GM12878 (cell line): ENCODE measurements around the gene EPN3.

Source experiments
- BCL3 ChIP-seq: IDR thresholded peaks from 2 replicates; pipeline ENCODE4 v1.6.1; 2011; ENCODE audit warnings: borderline replicate concordance, low read depth, mild to moderate bottlenecking, moderate library complexity, low read length; ENCODE audit not compliant: insufficient read depth, poor library complexity, severe bottlenecking
- CTCF ChIP-seq, 3 experiments: IDR thresholded peaks in 2 of 3; conservative IDR thresholded peaks in 1 of 3; 2 replicates each; pipeline ENCODE4 v1.5.1; 2011; ENCODE audit warnings: low read depth in 3 of 3, low read length in 3 of 3, mild to moderate bottlenecking in 3 of 3, control low read depth in 2 of 3, moderate library complexity in 2 of 3, inconsistent platforms in 1 of 3, mixed read lengths in 1 of 3; ENCODE audit not compliant: control insufficient read depth in 2 of 3, insufficient read depth in 1 of 3; ENCODE audit errors: extremely low read depth in 1 of 3
- MXI1 ChIP-seq: fragments of 150-350 bp; IDR thresholded peaks from 2 replicates; pipeline ENCODE4 v1.6.1; 2011; ENCODE audit warnings: low read depth, mild to moderate bottlenecking, inconsistent platforms, low read length, improper control_type of control experiment
- RCOR1 ChIP-seq: conservative IDR thresholded peaks from 2 replicates; pipeline ENCODE4 v1.6.1; 2012; ENCODE audit warnings: low read depth, low read length, improper control_type of control experiment
- REST ChIP-seq: IDR thresholded peaks from 2 replicates; pipeline ENCODE4 v1.6.1; 2012; ENCODE audit warnings: mild to moderate bottlenecking, low read depth, low read length

- TF ChIP-seq BCL3 (no peak), RCOR1 (no peak), REST (no peak), MXI1 (no peak), CTCF (IDR thresholded peaks at IDR 0.05 in 2 of 3, conservative IDR thresholded peaks at IDR 0.05 in 1 of 3; ENCODE audit: control insufficient read depth in 2 of 3, extremely low read depth in 1 of 3, insufficient read depth in 1 of 3, low read depth in 3 of 3, low read length in 3 of 3) (no peak)
Measured at GRCh38 chr17:50563092-50563511, 30.6 kb downstream of the EPN3 start.
